ENCODE results near the gene HNRNPUL1.

HNRNPUL1 gene

GRCh38 chr19:41255171-41255570 lies 9.0 kb upstream of the HNRNPUL1 start:
- no peak for DNase-seq (ENCODE audit: low read depth)
- in situ Hi-C loops (cut with HindIII; ENCODE audit: low sequenced_read_pairs) = no loop called here
- TF ChIP-seq CTCF (IDR thresholded peaks at IDR 0.05; ENCODE audit: low read depth, low read length, missing control alignments) = no peak
- no peak overlapping the region for H3K4me3 ChIP-seq (ENCODE audit: low read depth, low read length)

DNA sequence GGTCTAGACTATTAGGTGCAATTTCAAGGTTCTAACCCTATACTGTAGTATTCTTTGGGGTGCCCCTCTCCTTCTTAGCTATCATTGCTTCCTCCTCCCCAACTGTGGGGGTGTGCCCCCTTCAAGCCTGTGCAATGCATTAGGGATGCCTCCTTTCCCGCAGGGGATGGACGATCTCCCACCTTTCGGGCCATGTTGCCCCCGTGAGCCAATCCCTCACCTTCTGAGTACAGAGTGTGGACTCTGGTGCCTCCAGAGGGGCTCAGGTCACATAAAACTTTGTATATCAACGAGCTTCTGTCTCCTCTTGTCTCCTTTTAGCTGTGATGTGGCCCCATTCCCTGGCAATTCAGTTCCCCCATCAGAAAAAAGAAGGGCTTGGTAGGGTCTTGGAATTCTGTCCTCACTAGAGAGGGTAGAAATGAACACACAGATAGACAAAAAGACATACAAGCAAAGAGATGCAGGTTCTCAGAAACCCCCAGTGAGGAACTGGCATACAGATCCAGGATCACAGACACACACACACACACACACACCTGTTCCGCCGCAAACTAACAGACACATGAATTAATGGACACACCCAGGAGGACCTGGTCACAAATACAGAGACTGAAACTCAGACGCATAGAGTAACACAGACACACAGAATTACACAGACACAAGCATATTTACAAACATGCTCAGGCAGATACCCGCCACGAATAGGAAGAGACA lies 2.5 kb upstream of the HNRNPUL1 start:
- TF ChIP-seq CTCF (IDR thresholded peaks at IDR 0.05; ENCODE audit: low read depth, low read length, missing control alignments) = no peak
- H3K4me3 ChIP-seq (ENCODE audit: low read depth, low read length) = peak overlapping the region; percentile 76
- DNase-seq (ENCODE audit: low read depth) = no peak
- in situ Hi-C loops (cut with HindIII; ENCODE audit: low sequenced_read_pairs) = no loop called here

GRCh38 chr19:41263042-41263849 lies 926 bp upstream of the HNRNPUL1 start:
- no peak for TF ChIP-seq CTCF (IDR thresholded peaks at IDR 0.05; ENCODE audit: low read depth, low read length, missing control alignments)
- peak; percentile 44 for DNase-seq (ENCODE audit: low read depth)
- peak overlapping the region; percentile 76 for H3K4me3 ChIP-seq (ENCODE audit: low read depth, low read length)
- in situ Hi-C loops (cut with HindIII; ENCODE audit: low sequenced_read_pairs) = no loop called here

DNA sequence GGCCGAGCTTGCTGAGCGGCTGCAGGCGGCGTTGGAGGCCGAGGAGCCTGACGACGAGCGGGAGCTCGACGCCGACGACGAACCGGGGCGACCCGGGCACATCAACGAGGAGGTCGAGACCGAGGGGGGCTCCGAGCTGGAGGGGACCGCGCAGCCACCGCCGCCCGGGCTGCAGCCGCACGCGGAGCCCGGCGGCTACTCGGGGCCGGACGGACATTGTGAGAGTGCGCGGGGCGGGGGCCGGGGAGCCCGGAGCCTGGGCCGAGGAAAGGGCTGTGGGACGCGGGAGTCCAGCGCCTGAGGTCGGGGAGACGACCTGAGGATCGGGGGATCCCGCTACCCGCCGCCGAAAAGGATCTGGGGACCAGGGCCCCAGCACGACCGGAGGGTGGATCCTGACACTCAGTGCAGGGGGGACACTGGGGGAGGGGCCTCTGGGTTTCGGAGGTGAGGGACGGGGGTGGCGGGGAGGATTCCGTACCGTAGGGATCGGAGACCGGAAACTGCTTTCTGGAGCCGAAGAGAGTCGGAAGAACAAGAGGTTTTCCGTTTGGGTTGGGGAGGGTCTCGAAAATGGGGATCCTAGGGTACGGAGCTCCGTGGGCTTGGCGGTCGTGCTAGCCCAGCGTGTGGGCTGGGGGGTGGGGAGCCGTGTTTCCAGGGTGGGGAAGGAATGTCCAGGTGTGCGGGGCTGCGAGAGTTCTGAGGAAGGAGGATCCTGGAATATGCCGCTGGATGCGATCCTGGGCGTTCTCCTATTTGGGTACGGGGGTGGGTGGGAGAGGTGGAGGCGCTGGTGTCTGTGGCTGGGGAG lies 616 bp downstream of the HNRNPUL1 start:
- in situ Hi-C loops (cut with HindIII; ENCODE audit: low sequenced_read_pairs) = no loop called here
- TF ChIP-seq CTCF (IDR thresholded peaks at IDR 0.05; ENCODE audit: low read depth, low read length, missing control alignments) = no peak
- no peak for DNase-seq (ENCODE audit: low read depth)
- H3K4me3 ChIP-seq (ENCODE audit: low read depth, low read length) = peak overlapping the region; percentile 86

DNA sequence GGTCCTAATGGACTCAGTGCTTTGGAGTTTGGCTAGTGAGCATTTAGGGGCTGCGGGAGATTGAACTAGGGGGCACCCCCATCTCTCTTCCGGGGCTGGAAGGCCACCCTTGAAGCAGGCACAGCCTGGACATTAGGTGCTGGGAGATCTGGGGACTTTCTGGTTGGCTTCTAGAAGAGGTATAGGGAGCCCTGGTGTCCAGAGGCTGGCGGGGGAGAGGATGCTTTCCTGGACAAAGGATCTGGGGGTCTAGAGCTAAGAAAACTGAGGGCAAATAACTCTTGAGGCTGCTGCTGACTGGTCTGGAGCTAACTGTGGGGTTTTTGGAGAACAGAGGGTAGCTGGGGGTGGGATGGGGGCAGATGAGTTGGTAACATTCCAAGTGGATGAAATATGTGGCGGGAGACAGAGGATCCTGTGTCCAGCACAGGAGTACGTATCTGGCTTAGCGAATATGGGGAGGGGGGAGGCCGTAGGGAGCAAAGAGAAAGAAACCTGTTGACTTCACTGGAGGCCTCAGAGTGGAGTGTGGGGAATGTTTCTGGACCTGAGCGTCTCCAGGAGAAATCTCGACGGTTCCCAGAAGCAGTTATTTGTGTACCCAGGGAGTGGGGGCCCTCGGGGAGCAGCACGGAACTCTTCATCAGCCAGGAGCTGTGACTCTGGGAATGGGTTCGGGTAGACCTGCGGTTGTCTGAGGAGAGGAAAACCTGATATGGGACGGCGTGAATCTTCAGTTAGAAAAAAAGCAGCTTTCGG lies 1.4 kb downstream of the HNRNPUL1 start:
- peak overlapping the region; percentile 86 for H3K4me3 ChIP-seq (ENCODE audit: low read depth, low read length)
- DNase-seq (ENCODE audit: low read depth) = no peak
- no peak for TF ChIP-seq CTCF (IDR thresholded peaks at IDR 0.05; ENCODE audit: low read depth, low read length, missing control alignments)
- in situ Hi-C loops (cut with HindIII; ENCODE audit: low sequenced_read_pairs) = no loop called here

GRCh38 chr19:41269055-41269454 lies 4.9 kb downstream of the HNRNPUL1 start:
- DNase-seq (ENCODE audit: low read depth) = no peak
- TF ChIP-seq CTCF (IDR thresholded peaks at IDR 0.05; ENCODE audit: low read depth, low read length, missing control alignments) = no peak
- no peak overlapping the region for H3K4me3 ChIP-seq (ENCODE audit: low read depth, low read length)
- in situ Hi-C loops (cut with HindIII; ENCODE audit: low sequenced_read_pairs) = no loop called here

Measured in astrocyte of the cerebellum (primary cell).